Cardiac atrium fibroblast (primary cell): Measurements from ENCODE around the gene ZNF43. TPM values are rescaled to one million over a fixed set of nuclear protein-coding genes. Genes with fewer than 3 reads are reported as not detected.

Experiments
- total RNA-seq: library from RNA; depleted of rRNA; stranded (reverse); fragments of >200 nt; gene quantifications from 2 replicates; pipeline ENCODE4 v1.2.3, GENCODE V29; 2015

Gene ZNF43
- 3.1 and 4.7 TPM in 2 replicates for total RNA-seq

DNA sequence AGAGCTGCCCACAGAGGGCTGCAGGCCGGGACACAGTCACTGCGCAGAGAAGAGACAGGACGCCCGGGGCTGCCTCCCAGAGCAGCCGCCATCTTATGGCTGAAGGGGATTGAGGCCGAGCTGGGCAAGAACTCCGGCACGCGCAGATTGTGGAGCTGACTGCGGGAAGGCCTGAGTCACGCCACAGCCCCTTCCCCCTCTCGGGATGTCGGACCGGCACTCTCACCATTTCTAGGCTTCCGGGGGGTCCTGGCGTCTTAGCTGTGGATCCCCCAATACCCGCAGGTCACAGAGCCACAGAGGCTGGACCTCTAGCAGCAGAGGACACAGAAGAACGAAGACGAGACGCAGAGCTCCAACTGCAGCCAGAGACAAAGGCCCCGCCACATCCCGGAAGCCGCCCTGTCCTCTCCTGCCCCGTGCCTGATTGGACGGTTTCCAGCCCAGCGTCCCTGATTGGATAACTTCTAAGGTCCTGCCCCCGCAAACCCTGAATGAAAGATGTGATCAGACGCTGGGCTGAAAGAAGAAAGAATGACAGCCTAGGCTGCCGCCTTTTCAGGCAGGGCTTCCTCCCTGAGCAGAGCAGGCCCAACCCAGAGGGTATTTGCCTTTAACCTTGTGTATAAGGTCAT is at the start of gene ZNF43:
ZNF43 (minus strand) TSS at position 373 of the 635 bp plus-strand sequence; CDS start at position 229, 144 bp downstream.

GRCh38 chr19:21767065-21767800 is 68.7 kb downstream of the ZNF43 start, which contains the start of gene ZNF100:
Gene ZNF100, minus strand, starts transcription at chr19:21767579. Its CDS starts 150 bp downstream, at chr19:21767429.

Other genes with a start within 250 kb of the ZNF43 start
- gene ZNF100, start 68.6 kb downstream of the ZNF43 start, total RNA-seq: 2.8 and 3.1 TPM in 2 replicates
- gene ZNF208, start 174.8 kb upstream of the ZNF43 start, total RNA-seq: 0.72 TPM in 1 of 2 replicates, not detected in the other
- under 0.01 and 0.18 TPM in 2 replicates for gene ZNF257, start 216.3 kb upstream of the ZNF43 start, total RNA-seq